Stimulated activated CD4-positive, alpha-beta T cell treated with anti-CD3 and anti-CD28 coated beads, Interleukin-2, amount 100 ng/mL, for 24 hours (primary cell): ENCODE measurements around the gene MAPK4.
A peak's percentile ranks its signal among the peaks of the same experiment; 100 is the strongest.
"Not testable (repeated sequence)": the region's sequence is repeated elsewhere in the genome, so short reads cannot be mapped to it uniquely, and the experiment has no call there.

ENCODE experiments used
- DNase-seq, 2 donors: peaks; one replicate each; pipeline ENCODE4 v3.0.0-alpha.2; 2020

Gene MAPK4

DNA sequence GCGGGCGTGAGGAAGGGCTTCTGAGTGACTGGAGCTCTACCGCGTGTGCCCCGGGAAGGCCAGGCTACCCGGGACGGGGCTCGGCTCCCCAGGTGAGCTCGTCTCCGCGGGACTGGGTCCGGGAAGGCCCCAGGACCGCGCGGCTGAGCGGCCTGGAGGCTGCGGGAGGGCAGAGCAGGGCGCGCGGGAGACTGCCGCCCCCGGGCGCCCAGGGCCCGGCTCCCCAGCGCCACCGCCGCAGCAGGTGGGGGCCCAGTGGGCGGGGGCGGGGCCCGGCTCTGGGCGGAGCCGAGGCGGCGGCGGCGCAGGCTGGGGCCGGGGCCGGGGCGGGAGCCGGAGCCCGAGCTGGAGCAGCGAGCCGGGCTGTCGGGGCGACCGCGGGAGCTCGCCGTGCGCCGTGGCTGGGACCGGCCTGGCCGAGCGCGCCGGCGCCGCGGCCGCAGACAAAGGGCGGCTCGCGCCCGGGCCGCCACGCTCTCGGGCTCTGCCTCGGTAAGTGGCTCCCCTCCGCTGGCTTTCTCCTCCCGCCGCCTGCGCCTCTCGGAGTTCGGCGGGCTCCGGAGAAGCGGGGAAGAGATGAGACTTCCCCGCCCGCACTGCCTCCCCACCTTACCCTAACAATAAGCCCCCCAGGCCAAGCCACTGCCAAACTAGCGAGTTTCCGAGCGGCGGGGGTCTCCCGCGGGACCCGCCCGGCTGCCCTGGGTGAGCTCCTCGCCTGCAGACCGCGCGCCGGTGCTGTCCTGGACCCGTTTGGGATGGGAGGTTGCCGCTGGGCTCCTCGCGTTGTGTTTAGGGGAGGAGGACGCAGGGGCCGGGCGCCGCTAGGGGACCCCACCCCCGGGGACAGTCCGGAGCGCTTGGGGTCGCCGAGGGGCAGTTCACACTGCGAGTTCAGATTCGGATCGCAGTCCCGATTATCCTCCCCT, at the start of gene MAPK4:
TSS of gene MAPK4 (plus strand) at position 336 of the 929 bp plus-strand sequence. CDS start 103,872 bp downstream, outside the sequence.
- DNase-seq = peak in 1 of 2 donors; percentile 53

DNA sequence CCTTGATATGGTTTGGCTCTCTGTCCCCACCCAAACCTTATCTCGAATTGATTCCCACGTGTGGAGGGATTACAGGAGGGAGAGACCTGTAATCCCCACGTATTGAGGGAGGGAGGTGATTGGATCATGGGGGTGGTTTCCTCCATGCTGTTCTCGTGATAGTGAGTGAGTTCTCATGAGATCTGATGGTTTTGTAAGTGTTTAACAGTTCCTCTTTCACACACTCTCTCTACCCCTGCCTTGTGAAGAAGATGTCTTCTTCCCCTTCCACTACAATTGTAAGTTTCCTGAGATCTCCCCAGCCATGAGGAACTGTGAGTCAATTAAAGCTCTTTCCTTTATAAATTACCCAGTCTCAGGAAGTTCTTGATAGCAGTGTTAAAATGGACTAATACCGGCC, 42.6 kb upstream of the MAPK4 start:
- not testable (repeated sequence) for DNase-seq

DNA sequence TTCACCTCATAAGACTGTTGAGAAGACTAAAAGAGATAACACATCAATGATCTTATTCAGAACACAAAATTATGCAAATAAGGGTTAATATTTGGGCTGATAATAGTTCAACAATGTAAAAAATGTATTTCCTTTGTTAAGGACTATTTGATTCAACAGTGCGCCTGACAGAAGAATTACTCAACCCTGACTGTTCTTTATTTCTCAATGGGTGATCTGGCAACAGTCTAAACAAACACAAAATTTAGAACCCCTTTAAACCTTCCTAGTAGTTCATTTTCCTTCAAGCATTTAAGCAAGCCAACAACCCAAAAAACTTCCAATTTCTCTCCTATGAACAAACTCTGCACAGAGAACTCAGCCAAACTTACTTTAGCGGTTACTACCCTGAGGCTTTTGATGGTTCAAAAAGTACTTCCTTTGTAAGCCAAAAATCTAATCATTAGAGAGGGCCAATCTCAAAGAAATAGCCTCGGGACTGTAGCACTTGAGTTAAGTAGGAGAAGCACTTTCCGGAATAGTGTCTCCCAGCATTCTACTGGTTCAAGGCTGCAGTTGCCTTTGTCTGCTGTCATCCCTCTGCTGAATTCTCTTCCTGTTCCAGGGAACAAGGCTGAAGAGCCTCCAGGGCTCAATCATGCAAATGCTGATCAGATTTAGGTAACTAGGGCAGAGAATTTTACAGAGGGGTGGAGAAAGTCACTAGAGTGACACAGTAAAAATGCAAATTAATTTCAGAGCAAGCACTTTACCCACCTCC, 40.9 kb upstream of the MAPK4 start:
- no peak for DNase-seq

DNA sequence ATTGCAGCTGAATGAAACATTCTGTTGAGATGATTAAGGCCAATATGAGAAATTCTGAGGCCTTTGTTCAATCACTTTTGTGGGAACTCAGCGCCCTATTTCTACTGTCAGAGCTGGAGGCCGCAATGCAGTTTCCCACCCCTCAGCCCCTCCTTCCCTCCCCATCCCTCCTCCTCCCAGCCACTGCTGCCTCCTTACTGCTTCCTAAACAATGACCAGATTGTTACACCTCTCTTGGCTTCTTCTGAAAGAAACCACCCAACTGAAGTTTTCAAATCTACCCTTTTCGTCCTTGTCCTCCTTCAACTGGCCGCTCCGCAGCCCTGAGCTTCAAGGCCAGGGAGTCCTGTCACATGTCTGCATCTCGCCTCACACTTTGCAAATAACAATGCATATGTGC, 36.7 kb upstream of the MAPK4 start:
- no peak for DNase-seq

DNA sequence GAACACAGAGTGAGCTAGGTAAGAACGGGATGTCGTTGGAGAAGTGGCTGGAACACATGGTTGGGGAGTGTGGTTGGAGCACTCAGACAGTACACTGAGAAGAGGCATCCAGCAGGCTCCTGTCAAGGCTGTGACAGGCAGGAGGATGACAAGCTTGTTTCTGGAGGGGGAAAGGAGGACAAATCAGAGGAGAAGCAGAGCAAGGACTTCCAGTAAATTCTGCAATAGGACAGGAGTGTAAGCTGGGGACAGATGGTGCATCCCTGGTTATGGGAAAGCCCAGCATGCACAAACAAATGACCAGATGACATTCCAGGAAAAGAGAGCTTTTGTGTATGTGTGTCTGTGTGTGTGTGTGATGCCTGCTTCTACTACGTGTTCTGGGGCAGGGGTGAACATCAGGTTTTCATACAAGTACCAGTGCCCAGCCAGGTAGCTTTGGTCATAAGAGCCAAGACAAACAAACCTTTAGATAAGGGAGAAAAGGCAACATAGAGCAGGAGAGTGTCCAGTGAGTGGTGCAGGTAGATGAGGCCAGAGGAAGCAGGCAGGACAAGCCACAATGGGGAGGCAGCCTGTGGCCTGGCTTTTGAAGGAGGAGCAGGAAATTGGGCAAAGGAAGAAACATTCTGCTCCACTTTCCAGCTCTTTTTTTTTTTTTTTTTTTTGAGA, 32.1 kb upstream of the MAPK4 start:
- DNase-seq = no peak

DNA sequence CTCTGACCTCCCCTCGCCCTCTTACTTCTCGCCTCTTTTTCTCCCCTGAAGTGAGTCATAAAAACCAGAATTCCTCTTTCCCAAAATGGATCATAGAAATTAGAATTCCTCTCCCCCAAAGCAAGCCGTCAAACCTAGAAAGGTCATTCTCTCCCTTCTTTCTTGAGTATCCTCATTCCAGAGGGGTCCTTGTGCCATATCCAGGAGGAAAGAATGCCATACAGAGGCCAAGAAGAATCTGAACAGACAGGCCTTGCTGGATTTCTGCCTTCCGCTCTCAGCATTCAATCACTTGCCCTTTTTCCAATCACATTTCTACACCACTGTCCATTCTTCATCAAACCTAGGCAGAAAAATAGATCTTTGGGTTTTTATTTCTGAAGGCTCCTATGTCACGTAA, 31.1 kb upstream of the MAPK4 start:
- no peak for DNase-seq

DNA sequence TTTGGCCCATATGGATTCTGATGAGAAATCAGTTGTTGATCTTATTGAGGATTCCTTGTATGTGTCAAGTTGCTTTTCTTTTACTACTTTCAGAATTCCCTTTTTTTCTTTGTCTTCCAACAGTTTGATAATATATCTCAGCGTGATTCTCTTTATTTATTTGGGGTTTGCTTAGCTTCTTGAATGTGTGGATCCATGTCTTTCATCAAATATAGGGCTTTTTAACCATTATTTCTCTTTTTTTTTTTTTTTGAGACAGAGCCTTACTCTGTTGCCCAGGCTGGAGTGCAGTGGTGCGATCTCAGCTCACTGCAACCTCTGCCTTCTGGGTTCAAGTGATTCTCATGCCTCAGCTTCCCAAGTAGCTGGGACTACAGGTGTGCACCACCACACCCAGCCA, 26.1 kb upstream of the MAPK4 start:
- not testable (repeated sequence) for DNase-seq

DNA sequence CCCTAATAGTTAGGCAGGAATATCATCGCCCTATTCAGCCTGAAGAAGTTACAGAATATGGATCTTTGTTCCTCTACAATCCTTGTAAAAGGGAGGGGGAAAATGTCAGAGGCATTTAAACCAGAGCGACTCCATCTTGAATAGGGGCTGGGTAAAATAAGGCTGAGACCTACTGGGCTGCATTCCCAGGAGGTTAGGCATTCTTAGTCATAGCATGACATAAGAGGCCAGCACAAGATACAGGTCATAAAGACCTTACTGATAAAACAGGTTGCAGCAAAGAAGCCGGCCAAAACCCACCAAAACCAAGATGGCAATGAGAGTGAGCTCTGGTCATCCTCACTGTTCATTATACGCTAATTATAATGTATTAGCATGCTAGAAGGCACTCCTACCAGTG, 15.4 kb upstream of the MAPK4 start:
- not testable (repeated sequence) for DNase-seq

DNA sequence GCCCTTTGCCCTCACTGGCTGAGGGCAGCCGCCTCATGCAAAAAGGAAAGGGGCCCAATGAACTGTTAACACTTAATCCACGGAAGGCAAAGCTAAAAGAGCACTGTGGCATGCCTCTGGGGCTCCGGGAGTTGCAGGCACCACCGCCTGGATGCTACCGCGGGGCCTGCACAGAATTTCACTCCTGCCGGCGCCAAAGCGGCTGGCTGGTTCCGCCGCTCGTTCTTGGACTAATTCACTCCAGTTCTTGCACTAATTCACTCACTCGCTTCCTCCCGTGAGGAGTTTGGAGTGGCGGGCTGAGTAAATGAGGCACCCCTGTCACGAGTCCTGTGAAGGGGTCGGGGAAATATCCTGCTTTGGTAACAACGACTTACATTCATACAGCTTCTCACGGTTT, 14.0 kb upstream of the MAPK4 start:
- no peak for DNase-seq

DNA sequence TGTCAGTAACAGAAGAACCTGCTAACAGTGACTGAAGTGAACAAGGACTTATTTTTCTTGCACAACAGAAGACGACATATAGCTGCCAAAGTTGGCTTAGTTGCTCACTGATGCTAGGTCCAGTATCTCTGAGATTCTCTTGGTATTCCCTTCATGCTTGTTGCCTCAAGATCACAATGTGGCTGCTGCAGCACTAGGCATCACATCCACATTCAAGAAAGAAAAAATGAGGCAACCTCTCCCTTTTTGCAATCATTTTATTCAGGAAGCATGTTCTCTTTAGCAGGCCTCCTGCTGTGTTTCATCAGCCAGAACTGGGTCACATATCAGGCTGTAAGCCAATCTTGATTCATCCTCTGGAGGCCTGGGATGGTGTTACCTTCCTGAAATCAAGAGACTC, 11.7 kb upstream of the MAPK4 start:
- no peak for DNase-seq

DNA sequence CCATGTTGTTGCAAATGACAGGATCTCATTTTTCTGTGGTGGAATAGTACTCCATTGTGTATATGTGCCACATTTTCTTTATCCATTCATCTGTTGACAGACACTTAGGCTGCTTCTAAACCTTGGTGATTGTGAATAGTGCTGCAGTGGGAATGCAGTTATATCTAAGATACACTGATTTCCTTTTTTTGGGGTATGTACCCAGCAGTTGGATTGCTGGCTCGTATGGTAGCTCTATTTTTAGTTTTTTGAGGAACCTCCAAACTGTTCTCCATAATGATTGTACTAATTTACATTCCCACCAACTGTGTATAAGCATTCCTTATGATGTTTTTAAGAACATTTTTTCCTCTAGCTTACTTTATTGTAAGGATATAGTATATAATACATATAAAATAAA, 8.2 kb upstream of the MAPK4 start:
- not testable (repeated sequence) for DNase-seq

DNA sequence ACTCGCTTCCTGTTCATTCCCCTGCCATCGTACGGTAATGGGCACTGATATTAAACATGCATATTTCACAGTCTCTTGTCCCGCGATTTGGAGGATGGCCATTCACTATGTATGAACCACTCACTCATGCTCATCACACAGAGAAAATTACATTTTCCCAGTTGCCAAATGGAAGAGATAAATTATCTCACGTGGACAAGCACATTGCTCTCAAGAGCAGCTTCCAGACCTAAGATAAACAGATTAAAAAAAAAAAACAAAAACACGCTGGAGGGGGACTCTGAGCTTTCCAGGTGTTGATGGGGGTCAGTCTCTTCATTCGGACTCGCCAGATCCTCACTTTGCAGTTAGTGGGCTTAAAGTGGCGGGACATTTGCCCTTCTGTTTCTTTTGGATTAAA, 1.7 kb upstream of the MAPK4 start:
- DNase-seq = no peak

DNA sequence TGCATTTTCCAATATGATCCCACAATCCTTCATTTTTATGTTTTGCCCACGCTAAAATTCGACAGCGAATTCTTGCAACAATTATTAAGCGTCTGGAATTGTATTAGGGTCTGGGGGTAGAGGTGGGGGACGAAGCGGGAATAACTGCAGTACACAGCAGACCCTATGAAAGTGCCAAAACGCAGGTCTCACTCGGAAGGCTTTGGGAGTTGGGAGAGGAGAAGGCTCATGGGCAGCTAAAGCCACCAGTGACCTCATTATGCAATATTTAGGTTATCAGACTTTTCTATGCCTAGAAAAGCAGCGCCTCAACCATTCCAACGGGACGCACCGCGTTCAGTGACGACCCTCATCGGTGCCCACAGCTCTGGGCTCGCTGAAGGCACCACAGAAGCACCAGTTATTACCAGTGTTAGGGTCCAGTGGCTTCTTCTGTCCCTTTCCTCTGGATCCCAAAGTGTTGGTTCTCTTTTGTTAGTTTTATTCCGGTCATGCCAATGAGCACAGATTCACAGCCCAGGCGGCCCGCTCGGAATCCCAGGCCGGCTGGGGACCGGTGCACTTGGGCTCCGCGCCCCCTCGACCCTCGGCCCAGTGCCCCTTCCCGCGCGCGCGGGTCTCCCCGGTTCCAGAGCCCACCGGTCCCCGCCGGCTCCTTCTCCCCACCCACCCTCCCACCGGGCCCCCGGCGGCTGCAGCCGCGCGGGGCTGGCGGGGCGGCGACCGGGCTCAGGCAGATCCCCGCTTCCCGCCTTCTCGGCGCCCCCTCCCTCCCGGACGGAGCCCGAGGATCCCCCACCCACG, 737 bp upstream of the MAPK4 start:
- no peak for DNase-seq

DNA sequence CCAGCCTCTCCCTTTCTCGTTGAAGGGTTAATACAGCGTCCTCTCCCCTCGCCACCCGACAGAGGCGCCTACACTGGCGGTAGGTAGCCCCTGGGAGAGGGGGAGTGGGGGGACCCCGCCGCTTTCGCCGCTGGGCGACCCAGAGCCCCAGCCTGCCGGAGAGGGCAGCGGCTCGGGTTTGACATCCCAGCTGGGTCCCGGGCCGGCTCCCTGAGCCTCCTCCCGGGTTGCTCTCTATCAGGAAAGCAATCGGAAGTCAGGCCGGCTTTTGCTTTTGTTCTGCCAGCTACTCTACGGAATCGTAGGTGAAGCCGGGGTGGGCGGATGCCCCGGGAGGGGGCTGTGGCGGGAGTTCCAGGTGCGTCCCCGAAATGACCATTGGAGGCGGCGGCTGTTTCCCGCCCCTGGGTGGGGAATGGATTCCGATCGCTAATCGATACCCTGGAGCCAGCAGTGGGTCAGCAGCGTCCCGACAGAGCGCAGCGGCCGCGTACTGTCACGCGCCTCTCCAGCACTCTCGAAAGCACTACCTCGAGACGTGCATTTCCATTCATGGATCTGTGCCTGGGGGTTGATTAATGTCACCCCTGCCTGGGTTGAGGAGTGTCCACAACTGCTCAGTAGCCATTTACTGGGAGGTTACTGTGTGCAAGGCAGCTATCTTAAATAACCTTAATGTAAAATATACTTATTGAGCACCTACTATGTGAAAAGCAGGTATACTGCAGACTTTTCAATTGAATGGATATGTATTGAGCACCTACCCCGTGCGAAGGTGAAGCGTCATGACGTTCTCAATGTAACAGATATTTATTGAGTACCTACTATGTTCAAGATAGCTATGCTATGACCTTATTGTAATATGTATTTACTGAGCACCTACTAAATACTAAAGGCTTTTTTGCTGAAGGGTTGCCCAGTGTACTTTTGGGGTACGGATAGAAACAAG, 1.1 kb downstream of the MAPK4 start:
- peak in 1 of 2 donors; percentile 2 for DNase-seq

DNA sequence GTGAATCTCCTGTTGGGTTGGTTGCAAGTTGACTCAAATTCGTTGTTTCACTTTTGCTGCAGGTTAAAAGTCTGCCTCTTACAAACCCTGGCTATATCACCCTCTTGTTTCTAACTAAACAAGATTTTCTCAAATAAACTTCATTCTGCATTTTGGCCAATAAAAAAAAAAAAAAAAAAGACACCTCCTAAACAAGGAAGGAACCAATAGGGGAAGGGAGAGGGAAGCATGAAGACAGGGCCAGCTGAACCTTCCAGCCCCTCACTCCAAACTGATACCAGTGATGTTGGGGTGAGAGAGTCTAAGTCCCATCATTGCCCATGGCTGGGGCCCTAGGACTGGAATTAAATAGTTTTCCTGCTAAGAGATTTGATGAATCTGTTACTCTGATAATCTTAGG, 2.4 kb downstream of the MAPK4 start:
- DNase-seq = not testable (repeated sequence)

DNA sequence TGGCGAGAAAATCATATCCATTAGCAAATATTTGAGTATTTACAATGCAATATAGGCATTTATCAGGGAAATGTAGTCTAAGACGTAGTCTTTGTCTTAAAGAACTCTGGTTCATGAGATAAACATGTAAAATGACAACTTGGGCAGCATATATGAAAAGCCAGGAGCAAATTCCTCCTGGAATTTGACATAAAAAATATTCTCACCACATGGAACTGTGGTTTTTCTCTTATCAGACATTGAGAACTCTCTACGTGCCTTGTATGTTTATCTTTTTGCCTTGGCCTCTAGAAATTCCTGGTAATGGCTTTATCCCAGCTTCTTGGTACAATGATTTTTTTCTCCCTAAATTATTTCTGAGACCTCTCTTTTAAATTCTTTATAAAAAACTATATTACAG, 2.8 kb downstream of the MAPK4 start:
- no peak for DNase-seq

DNA sequence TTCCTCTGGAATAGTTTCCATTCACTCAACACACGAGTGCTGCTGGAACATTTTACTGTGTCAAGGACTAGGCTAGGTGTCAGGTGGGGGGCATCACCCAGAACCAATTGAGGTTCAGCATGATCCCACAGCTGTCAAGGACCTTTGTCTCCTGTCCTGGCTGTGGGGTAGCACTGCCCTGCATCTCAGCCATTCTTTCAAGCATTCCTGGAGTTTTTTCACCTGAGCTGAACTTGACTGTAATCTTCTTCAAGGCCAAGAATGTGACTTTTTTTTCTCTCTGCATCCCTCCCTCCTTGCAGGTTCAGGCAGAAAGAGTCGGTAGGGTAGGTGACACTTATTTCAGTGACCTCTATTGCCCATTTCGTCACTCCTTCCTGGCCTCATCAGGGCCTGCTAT, 3.5 kb downstream of the MAPK4 start:
- no peak for DNase-seq

DNA sequence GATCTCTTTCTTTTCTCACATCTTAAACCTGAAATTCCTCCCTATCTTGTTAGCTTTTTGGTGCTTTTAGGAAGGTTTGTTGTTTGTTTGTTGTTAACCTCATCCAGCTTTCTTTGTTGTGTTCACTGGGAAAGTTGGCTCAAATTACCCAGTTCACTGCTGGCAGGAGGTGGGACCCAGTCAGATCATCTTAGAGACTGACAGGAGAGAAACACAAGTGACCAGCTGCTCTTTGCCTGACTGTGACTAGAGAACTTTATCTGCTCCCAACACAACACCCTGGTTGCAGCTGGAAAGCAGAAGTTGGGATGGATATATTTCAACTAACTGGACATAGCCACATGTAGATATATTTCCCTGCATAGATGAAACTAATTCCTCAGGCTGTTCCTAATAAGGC, 10.0 kb downstream of the MAPK4 start:
- no peak for DNase-seq

DNA sequence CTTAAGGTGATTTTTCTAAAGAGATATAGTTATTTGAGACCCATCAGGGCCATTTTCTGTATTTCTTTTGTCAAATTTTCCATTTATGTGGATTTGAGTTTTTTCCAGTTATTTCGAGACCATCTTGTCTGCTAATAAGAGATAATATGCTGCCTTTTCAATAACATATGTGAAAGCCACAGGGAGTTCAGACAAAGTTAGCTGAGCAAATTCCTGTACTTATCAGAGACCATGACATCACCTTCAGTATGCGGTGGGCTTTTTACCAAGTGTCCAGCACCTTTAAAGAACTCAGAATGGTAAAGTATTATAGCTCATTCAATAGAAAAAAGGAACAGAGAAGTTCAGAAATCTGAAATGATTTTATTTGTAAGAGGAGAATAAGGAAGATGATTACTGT, 11.7 kb downstream of the MAPK4 start:
- no peak for DNase-seq

DNA sequence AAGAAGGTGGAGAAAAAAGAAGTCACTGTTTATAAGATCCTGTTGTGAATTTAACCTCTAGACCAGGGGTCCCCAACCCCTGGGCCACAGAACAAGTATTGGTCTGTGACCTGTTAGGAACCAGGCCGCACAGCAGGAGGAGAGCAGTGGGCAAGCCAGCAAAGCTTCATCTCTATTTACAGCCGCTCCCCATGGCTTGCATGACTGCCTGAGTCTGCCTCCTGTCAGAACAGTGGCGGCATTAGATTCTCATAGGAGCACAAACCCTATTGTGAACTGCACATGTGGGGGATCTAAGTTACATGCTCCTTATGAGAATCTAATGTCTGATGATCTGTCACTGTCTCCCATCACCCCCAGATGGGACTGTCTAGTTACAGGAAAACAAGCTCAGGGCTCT, 13.3 kb downstream of the MAPK4 start:
- DNase-seq = not testable (repeated sequence)

DNA sequence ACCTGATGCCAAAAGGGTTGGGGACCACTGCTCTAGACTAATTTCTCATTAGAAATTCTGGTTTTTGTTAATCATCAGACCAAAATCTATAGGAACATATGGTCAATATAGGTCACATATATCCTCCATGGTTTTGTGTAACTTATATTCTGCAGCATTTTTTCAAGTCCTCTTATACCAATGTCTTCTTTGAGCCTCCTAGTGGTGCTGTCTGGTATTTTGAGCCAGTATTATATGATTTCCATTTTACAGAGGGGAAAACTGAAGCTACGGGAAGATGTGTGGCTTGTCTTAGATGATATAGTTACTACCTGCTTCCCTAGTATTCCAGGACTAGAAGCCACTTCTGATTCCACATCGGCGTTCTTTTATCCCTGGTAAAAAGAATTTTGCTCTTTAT, 13.8 kb downstream of the MAPK4 start:
- DNase-seq = no peak
